MV-4-11 (cell line): ENCODE measurements around the gene ENO3.

Experiments
- DNase-seq: peaks from one replicate; lab custom pipeline; 2025; lab: John Stamatoyannopoulos, UW

Gene ENO3

DNA sequence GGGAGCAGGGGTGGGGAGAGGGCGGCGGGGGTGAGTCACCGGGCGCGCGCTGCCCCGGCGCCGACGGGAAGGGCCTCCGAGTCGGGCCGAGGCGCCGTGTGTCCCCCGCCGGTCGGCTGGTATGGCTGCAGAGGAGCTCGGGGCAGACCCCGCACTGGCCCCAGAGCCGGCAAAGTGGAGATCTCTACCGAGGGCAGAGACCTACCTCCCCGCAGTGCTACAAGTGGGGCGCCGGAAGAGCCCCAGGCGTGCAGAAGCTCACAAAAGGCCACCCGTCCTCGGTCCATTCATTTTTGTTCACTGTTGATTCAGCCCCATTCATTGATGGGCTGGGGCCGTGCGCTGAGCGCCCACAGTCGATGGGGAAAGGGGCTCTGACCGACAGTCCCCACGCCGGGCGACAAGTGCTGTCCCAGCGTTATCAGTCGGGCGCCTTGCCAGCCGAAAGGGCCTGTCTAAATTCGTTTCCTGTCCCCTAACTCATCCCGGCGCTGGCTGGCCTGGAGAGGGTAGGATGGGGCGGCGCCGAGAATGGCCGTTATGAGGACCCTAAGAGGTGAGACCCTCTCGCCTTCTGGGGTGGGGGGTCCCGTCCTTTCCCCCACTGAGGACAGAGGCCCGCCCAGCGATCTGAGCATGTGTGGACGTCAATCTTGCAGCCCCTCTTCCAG is 709 bp upstream of the ENO3 start:
- DNase-seq: peak; percentile 42

DNA sequence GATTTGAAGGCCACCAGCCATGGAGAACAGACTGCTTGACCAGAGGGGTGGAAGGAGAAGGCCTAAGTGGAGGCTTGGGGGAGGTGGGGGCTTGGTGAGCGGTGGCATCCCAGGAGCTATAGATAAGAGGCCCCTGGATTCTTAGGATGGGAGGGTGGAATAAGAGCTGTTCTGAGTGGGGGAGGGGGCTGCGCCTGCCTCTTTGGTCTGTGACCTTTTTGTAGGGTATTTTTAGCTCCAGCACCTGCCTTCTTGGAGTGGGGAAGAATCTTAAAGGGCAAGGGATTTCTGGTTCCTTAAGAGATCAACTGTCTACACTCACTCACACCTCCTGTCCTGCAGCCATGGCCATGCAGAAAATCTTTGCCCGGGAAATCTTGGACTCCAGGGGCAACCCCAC is 567 bp downstream of the ENO3 start:
- DNase-seq: no peak

DNA sequence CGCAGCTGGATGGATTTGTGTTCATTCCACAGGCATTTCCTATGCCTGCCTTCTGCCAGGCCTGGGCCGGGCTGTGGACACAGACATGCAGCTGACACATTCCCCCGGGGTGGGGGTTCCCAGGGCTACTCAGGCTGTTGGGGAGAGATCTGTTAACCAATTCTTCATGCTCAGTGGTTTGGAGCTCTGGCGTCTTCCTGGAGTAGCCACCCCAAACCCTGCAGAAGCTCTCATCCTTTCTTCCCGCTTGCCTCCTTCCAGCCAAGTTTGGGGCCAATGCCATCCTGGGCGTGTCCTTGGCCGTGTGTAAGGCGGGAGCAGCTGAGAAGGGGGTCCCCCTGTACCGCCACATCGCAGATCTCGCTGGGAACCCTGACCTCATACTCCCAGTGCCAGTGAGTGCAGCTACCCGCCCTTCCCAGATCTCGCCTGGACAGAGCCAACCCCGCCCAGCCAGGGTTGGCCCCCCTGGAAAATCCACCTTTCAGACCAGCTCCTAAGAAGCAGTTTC is 2.6 kb downstream of the ENO3 start:
- no peak for DNase-seq

DNA sequence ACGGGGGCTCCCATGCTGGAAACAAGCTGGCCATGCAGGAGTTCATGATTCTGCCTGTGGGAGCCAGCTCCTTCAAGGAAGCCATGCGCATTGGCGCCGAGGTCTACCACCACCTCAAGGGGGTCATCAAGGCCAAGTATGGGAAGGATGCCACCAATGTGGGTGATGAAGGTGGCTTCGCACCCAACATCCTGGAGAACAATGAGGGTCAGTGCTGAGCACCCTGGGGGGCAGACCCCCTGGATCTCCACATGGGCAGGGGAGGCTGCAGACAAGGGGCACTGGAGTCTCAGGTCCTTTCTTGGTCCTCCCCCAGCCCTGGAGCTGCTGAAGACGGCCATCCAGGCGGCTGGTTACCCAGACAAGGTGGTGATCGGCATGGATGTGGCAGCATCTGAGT is 4.2 kb downstream of the ENO3 start:
- DNase-seq: no peak

DNA sequence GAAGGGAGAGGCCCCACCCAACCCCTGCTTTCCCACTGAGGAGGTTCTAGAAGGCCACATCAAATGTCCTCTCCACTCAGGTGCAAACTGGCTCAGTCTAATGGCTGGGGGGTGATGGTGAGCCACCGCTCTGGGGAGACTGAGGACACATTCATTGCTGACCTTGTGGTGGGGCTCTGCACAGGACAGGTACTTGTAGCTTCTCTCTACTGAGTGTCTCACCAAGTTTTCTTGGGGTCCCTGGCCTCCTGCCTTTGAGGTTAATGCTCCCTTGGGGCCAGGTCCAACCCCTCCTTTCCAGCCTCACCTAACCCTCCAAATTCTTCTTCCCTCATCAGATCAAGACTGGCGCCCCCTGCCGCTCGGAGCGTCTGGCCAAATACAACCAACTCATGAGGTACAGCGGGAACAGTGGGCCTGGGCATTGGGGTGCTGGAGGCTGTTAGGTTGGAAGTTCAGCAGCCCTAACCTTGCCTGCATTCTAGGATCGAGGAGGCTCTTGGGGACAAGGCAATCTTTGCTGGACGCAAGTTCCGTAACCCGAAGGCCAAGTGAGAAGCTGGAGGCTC is 5.7 kb downstream of the ENO3 start:
- no peak for DNase-seq

DNA sequence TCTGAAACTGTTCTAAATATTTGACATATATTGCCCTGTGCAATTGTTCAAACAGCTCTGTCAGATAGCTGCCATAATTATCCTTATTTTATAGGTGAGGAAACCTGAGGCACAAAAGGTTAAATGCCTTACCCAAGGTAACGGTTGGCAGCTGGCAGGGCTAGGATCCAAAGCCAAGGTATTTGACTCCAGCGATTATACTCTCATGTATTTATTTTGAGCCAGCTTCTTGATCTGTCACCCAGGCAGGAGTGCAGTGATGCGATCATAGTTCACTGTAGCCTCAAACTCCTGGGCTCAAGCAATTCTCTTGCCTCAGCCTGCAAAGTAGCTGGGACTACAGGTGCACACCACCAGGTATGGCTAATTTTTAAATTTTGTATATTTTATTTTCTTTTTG is 7.2 kb downstream of the ENO3 start:
- DNase-seq: no peak

DNA sequence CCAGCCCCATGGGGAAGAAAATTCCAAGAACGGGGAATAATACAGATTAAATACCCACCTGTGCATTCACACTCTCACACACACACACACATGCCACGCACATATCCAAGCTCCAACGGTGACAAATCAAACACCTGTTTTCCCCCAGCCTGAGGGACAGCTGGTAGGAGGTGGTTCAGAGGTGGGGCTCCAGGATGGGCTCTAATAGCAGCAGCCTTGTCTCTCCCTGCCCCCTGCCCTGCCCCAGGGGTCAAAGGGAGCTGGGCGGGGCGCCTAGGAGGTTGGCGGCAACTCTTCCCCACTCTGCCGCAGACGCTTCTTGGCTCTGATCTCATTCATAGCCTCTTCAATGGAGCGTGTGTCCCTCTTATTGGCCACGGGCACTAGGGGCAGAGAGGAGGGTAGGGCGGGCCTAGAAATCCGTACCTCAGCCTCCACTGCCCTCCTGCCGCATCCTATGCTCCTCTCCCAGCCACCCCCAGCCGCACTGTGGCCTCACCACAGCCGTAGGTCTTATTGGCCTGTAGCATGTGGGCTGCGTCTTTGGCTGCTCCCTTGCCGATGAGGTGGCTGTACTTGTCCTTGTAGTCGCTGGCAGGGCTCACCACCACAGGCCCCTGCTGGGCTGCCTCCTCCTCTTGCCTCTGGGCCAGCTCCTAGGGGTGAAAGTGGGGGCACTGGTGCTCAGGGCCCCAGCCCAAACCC is 8.5 kb downstream of the ENO3 start:
- no peak for DNase-seq

DNA sequence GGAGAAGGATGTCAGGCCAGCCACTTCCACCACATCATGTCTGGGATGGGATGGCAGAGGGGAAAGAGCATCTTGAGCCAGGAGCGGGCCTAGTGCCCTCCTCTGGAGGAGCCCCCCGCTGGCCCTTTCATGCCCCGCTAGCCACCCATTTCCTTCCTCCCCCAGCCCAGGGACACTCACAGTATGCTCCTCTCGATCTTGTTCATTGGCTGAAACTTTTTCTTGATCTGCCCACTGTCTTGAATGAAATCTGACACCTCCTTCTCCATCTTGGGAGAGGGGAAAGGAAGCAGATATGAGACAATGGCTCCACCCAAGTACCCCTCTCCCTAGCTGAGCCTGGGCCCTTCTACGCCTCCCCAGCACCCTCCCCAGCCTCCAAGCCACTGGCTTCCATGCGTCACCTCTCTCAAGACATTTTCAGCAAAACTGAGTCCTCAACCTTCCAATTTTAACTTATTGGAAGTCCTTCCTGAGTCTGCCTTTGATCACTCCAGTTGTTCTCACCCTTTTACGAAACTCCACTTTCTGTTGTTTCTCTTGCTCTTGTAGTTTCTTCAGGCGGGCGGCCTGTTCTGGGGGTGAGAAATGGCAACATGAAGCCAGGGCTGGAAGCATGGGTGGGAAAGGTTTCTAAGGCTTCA is 9.5 kb downstream of the ENO3 start:
- DNase-seq: no peak

DNA sequence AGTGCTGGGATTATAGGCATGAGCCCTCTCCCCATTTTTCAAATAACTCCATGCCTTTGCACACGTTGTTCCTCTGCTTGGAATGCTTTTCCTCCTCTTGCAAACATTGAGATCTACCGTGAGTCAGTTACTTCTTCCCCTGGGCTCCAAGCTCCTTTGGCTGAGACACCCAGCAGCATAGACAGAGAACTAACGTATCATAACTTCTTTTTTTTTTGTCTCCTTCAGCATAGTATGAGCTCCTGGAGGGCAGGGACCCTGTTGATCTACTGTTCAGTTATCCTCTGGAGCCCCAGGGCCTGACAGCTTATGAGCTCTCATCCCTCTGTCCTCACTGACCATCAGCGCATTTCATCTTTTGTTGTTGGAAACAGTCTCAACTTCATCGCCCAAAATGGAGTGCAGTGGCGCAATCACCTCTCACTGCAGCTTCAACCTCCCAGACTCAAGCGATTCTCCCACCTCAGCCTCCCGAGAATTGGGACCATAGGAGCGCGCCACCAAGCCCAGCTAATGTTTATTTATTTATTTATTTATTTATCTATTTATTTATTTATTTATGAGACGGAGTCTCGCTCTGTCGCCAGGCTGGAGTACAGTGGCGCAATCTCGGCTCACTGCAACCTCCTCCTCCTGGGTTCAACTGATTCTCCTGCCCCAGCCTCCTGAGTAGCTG is 14.5 kb downstream of the ENO3 start:
- DNase-seq: no peak

DNA sequence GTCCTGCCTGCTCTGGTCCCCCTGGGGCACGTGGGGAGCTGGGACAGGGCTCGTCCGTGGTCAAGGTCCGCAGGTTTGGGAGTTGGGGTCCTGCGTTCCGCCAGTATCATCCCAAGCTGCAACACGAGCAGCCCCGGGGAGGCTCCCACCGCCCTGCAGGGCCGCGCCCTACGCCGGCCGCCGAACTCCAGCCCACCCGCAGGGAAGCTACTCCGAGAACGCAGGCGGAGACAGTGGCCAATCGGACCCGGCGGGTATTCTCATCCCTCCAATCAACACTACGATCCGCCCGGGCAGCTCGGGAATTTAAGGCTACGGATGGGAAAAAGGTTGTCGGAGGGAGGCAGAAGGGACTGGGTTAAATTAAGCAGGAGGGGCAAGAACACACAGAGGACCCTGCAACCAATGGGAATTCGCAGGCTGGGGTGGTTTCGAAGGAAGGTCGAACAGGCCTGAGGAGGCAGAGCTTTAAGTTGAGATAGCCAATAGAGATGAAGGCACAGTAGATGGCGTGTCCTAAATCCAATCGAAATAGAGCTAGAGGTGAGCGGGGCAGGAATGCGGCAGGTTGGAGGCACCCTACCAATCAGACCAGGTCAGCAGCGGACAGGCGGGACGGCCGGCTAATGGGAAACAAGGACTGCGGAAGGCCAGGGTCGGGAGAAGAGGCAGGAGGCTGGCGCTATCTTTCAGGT is 16.1 kb downstream of the ENO3 start:
- DNase-seq: peak; percentile 100

DNA sequence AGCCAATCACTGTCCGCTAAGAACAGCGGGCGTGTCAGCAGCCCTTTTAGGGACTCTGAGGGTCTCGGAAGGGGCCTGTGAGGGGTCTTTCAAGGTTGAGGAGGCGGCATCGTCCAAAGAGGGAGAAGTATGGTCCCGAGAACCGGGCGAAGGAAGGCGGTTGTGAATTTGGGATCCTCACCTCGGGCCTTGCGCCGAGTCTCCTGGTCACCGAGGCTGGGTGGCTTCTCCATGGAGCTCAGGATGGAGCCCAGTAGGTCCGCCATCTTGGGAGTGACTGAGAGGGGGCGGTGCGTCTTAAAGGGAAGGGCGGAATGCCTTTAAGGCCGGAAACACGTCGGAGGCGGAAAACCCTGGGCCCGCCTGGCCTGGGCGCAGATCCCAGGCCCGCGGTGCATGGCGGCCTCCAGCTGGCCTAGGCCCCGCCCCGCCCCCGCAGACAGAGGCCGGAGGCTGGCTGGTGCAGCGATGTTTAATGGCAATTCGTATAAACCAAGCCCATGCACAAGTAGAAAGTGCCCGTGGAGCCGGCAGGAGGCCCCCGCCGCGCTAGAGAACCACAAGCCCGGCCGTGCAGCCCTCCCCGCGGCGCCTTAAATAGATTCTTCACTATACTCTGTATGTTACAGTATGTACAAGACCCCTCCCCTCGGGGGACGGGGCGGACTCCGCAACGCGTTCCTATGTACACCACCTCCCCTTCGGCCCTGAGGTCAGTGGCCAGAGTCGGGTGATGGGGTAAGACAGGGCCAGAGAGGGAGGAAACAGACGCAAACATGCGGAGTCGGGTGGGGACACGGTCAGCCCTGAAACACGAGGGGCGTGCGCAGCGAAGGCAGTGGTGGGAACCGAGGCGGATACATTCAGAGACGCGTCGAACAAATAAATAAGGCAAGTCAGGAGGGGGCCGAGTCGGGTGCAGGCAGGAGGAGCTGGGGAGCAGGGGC is 16.9 kb downstream of the ENO3 start, which contains the start of gene SPAG7:
SPAG7 (minus strand) TSS at position 279 of the 947 bp plus-strand sequence; CDS start at position 266, 13 bp downstream.
- DNase-seq: peak; percentile 93

DNA sequence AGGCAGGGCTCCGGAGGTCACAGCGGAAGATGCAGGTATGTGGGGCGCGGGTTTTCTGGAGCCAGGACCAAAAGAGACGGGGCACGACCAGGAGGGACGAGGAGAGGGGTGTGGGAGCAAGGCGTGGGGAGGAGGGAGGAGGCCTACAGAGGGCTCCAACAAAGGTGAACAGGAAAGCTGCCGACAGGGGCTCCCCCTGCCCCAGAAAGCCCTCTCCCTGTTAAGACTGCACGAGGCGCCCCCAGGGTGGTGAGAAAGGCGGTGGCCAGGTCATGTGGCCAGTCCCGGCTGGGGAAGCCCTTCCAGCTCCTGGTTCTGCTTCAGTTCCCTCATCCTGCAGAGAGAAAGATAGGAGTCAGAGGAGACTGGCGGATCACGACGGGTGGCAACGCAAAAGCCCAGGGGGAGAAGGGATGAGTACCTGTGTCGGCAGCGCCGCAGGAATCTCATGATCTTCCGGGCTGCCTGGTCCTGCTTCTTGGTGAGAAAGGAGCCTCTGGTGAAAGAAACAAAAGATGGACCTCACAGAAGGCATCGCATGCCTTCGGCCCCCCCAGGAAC is 17.6 kb downstream of the ENO3 start:
- DNase-seq: no peak

DNA sequence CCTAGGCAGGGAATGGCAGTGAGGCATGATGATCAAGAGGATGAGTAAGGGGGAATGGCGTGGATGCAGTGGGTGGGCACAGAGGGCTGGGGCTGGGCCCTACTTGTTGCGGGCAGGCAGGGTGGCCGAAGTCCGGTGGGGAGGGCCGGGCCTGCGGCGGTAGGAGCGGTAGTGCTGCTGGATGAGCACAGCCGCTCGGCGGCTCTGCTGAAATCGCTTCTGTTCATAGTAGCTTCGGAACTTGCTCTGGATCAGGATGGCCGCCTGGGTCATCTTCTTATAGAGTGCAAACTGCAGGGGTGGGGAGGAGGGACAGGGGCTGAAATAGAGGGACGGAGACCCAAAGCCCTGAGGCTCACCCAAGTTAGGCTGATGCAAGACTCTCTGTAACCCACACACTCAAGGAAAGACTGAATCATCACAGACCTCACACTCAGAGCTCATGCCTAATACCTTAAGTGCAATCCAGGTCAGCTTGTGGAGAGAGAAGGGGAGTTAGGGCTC is 18.2 kb downstream of the ENO3 start:
- DNase-seq: peak; percentile 85

DNA sequence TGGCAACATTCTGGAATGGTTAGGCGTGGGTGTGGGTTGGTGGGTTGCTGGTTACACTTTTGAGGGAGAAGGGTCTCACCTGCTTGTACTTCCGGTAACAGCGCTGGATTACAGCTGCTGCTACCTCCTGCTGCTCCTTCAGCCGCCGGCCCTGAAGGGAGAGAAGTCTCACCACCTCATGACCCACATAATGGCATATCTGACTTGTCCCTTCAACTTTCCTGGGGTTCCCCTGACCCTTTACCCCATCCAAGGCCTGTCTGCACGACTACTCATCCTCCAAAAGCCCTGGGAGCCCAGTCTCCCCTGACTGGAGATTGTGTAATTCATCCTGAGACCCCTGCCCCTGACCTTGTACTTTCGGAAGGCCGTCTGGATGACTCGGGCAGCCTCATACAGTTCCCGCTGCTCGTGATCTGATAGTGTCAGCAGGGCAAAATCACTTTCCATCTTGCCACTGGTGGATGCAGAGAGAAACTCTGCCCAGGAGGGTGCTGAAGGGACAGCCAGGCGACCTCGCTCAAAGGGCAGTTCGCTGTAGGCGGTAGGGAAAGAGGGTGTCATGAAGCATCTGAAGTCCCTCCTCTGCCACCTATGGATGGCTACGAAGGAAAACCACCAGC is 18.7 kb downstream of the ENO3 start:
- DNase-seq: peak; percentile 15

DNA sequence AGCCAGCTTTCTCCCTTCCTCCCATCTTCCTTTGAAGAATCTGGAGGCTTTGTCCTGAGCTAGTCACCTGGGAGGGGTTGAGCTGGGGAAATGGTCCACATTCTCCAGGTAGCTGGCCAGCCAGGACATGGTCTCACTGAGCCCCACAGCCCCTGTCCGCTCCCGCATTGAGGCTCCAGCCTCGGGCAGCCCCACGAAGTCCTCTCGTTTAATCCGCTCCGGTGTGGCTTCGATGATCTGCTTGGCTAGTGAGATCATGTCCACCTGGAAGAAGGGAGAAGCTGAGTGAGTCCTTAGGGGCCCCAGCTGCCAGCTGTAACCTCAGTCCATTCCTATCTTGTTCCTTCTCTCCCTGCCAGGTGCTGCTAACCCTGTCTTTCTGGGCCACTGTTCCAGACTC is 19.4 kb downstream of the ENO3 start:
- DNase-seq: no peak

DNA sequence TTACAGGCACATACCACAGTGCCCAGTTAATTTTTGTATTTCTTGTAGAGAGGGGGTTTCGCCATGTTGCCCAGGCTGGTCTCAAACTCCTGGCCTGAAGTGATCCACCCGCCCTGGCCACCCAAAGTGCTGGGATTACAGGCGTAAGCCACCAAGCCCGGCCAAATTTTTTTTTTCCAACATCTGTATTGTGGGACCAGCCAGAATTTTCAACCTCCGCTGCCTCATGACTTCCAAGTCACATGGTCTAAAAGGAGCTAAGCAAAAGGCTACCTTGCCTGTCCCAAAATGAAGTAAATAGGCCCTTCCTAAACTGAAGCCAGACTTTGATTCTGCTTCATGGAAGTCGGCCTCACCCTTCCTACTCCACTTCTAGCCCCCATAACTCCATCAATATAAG is 20.9 kb downstream of the ENO3 start:
- DNase-seq: no peak

DNA sequence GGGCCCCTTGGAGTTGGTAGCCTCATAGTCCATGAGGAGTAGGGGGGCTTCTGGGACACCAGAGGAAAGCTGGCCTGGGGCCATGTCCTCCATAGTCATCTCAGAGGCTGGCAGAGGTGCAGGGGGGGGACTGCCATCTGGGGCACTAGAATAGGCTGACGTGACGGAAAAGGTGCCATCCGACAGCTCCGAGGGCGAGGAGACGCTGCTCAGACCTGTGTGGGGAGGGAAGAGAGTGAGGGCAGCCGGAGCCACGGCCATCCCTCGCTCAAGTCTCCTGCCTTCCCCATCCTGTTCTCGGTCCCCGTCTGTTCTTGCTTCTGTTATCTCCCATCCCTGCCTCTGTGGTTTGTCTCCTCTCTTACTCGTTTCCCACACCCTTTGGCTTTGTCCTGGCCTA is 21.4 kb downstream of the ENO3 start:
- no peak for DNase-seq

DNA sequence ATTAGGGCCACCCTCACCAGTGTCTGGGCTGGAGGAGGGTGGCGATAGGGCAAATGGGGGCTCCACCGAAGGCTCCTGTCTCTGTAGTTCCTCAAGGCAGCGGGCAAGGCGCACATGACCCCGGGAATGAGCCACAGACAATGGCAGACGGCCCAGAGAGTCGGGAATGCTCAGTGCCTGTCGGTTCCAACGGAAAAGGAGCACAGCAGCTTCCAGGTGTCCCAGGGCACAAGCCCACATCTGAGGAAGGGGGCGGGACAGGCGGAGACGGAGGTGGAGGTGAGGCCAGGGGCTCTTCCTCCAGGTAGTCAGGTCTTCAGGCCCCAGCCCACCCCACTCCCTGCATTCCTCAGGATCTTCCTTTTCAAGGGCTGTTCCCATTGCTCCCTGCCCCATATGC is 21.8 kb downstream of the ENO3 start:
- DNase-seq: no peak
